K562 (cell line): ENCODE results near the gene ROBO1. TPM values are rescaled to one million over a fixed set of nuclear protein-coding genes. Genes with fewer than 3 reads are reported as not detected.

Source experiments
- ATAC-seq: fragments of 200-7000 bp; cut with Tn5 transposase; 3 replicates; pipeline ENCODE4 v1.9.1; 2020; ENCODE audit warnings: moderate library complexity
- BruUV-seq: library from RNA; stranded (reverse); fragments of 400-500 nt; replicated peaks from 2 replicates; lab custom pipeline; 2021; lab: Mats Ljungman, UMichigan
- CTCF ChIA-PET: fragments of 300-600 bp; formaldehyde crosslinking; extraction: SDS; loops from one replicate; lab custom pipeline; 2021; ENCODE audit warnings: low intra/inter-chr PET ratio; lab: Yijun Ruan, JAX
- POLR2A ChIA-PET: fragments of 300-600, 350-650 bp; sonication (Branson Sonifier 250); formaldehyde crosslinking; extraction: SDS; loops from one replicate; lab custom pipeline; 2021; ENCODE audit warnings: antibody characterized with exemption, inconsistent platforms; lab: Yijun Ruan, JAX
- DNase-seq, 4 experiments: peaks; one replicate each; pipeline versions ENCODE4 v3.0.0 to v3.0.0-alpha.2; 2011 to 2018; ENCODE audit warnings: low spot score in 3 of 4, mixed read lengths in 3 of 4; ENCODE audit errors: extremely low read depth in 1 of 4
- FAIRE-seq: peaks from 2 replicates; lab custom pipeline; 2011; peaks lifted over from hg19 to GRCh38; lab: Jason Lieb, UNC
- H2AFZ ChIP-seq: 2 replicates; pipeline ENCODE4 v1.6.0; 2011; ENCODE audit warnings: low read depth, low read length, control low read depth, inconsistent platforms
- H3K27ac ChIP-seq: fragments of 200-600 bp; 3 replicates; pipeline ENCODE4 v1.8.0; 2011; ENCODE audit warnings: low read depth, mild to moderate bottlenecking, control low read depth, inconsistent platforms, low read length, moderate library complexity, mixed read lengths; ENCODE audit errors: extremely low read depth
- H3K27me3 ChIP-seq, 2 experiments: fragments of 300-600 bp in 1 of 2; 2 replicates in 1 of 2; 3 replicates in 1 of 2; pipeline versions ENCODE4 v1.6.0 to v1.8.0; 2011; ENCODE audit warnings: inconsistent platforms in 2 of 2, low read length in 2 of 2, mild to moderate bottlenecking in 1 of 2, mixed read lengths in 1 of 2, moderate library complexity in 1 of 2; ENCODE audit not compliant: control insufficient read depth in 2 of 2, insufficient read depth in 2 of 2
- H3K36me3 ChIP-seq: fragments of 300-600 bp; 3 replicates; pipeline ENCODE4 v1.8.0; 2011; ENCODE audit warnings: mild to moderate bottlenecking, low read length, inconsistent platforms; ENCODE audit not compliant: control insufficient read depth, insufficient read depth
- H3K4me1 ChIP-seq, 2 experiments: fragments of 200-600 bp in 1 of 2; replicated peaks in 1 of 2; 2 replicates in 1 of 2; 3 replicates in 1 of 2; pipeline versions ENCODE4 v1.5.1 to v1.8.0; 2011; ENCODE audit warnings: inconsistent platforms in 2 of 2, low read length in 2 of 2, mild to moderate bottlenecking in 1 of 2, mixed read lengths in 1 of 2, moderate library complexity in 1 of 2; ENCODE audit not compliant: control insufficient read depth in 2 of 2, insufficient read depth in 2 of 2
- H3K4me2 ChIP-seq: 2 replicates; pipeline ENCODE4 v1.6.1; 2011; ENCODE audit warnings: low read length, control low read depth, inconsistent platforms, mixed read lengths; ENCODE audit not compliant: insufficient read depth
- H3K4me3 ChIP-seq: fragments of 200-600 bp; sonication (generic), shearing (Covaris generic); 2 replicates; pipeline ENCODE4 v1.5.1; 2016; ENCODE audit warnings: control low read depth, inconsistent platforms
- H3K79me2 ChIP-seq: fragments of 200-600 bp; 3 replicates; pipeline ENCODE4 v1.8.0; 2011; ENCODE audit warnings: low read length, inconsistent platforms; ENCODE audit not compliant: control insufficient read depth, insufficient read depth
- H3K9ac ChIP-seq, 2 experiments: 2 replicates each; pipeline versions ENCODE4 v1.6.0 to v1.6.1; 2011; ENCODE audit warnings: low read depth in 2 of 2, low read length in 2 of 2, control low read depth in 1 of 2, inconsistent platforms in 1 of 2, mild to moderate bottlenecking in 1 of 2, mixed read lengths in 1 of 2; ENCODE audit not compliant: insufficient read depth in 1 of 2
- H3K9me1 ChIP-seq: one replicate; pipeline ENCODE4 v1.6.0; 2011; ENCODE audit warnings: inconsistent platforms, mild to moderate bottlenecking, low read length, moderate library complexity; ENCODE audit not compliant: control insufficient read depth, insufficient read depth
- H3K9me3 ChIP-seq: replicated peaks from 2 replicates; pipeline ENCODE4 v1.5.1; 2011; ENCODE audit warnings: low read depth, low read length, inconsistent platforms; ENCODE audit not compliant: control insufficient read depth, insufficient read depth
- H4K20me1 ChIP-seq: replicated peaks from 2 replicates; pipeline ENCODE4 v1.6.1; 2011; ENCODE audit warnings: low read length, inconsistent platforms, mixed read lengths; ENCODE audit not compliant: control insufficient read depth, insufficient read depth
- GTF2A2 ChIP-seq: IDR thresholded peaks from 2 replicates; pipeline ENCODE4 v1.6.1; 2016; ENCODE audit warnings: mild to moderate bottlenecking, missing genetic modification characterization, missing compliant biosample characterization
- GTF3C2 ChIP-seq: IDR thresholded peaks from 3 replicates; pipeline ENCODE4 v1.6.1; 2011; ENCODE audit warnings: borderline replicate concordance, mild to moderate bottlenecking, moderate library complexity; ENCODE audit not compliant: insufficient read length; ENCODE audit errors: extremely low read depth
- HNRNPH1 ChIP-seq: fragments of 200-400 bp; formaldehyde crosslinking; optimal IDR thresholded peaks from 2 replicates; pipeline ENCODE3; 2017; ENCODE audit warnings: low read depth, mild to moderate bottlenecking, low read length, moderate library complexity
- MBD2 ChIP-seq: sonication (generic); IDR thresholded peaks from 2 replicates; pipeline ENCODE4 v1.6.1; 2016; ENCODE audit warnings: low read depth, borderline replicate concordance
- MEIS2 ChIP-seq: fragments of 450-650 bp; IDR thresholded peaks from 2 replicates; pipeline ENCODE4 v1.6.1; 2014; ENCODE audit warnings: mild to moderate bottlenecking; ENCODE audit not compliant: partially characterized antibody
- PRPF4 ChIP-seq: fragments of 200-400 bp; formaldehyde crosslinking; IDR thresholded peaks from one replicate; pipeline ENCODE4 v1.6.1; 2017; ENCODE audit warnings: low read length, low read depth, mild to moderate bottlenecking; ENCODE audit not compliant: insufficient read depth, poor library complexity, severe bottlenecking
- SIN3B ChIP-seq: fragments of 450-650 bp; IDR thresholded peaks from 2 replicates; pipeline ENCODE4 v1.6.1; 2017; ENCODE audit warnings: low read depth, mild to moderate bottlenecking, moderate library complexity
- SMAD2 ChIP-seq: fragments of 150-350 bp; IDR thresholded peaks from 2 replicates; pipeline ENCODE4 v1.6.1; 2014; ENCODE audit warnings: low read depth, mild to moderate bottlenecking, low read length
- STAG1 ChIP-seq: sonication (generic); formaldehyde crosslinking; IDR thresholded peaks from 2 replicates; pipeline ENCODE4 v1.5.0; 2020; ENCODE audit warnings: missing genetic modification reagents, borderline replicate concordance
- TFAM ChIP-seq: fragments of 250-450 bp; sonication (Bioruptor Pico); conservative IDR thresholded peaks from 2 replicates; pipeline ENCODE4 v1.5.0; 2021; ENCODE audit warnings: mild to moderate bottlenecking, moderate library complexity
- ZBTB9 ChIP-seq: fragments of 450-650 bp; formaldehyde crosslinking; IDR thresholded peaks from 2 replicates; pipeline ENCODE4 v1.4.0; 2020; ENCODE audit warnings: mild to moderate bottlenecking, moderate library complexity
- ZKSCAN8 ChIP-seq: fragments of 200-800 bp; sonication (Bioruptor generic); IDR thresholded peaks from 2 replicates; pipeline ENCODE4 v1.6.1; 2016; ENCODE audit warnings: missing genetic modification characterization, missing compliant biosample characterization
- whole genome bisulfite sequencing: fragments of 100-300 bp; shearing (Covaris generic); methylation state at CpG from one replicate; pipeline ENCODE4 v1.1.6; 2016; ENCODE audit warnings: low coverage, mixed read lengths; ENCODE audit not compliant: insufficient coverage; ENCODE audit errors: missing lambda C conversion rate; 5-methylcytosine and 5-hydroxymethylcytosine counted together
- in situ Hi-C: fragments of 300-500 bp; cut with MboI; formaldehyde crosslinking; loops from 4 replicates; pipeline ENCODE4 v1.15.0; 2018; ENCODE audit warnings: inconsistent platforms, mixed read lengths
- intact Hi-C: fragments of 100-400 bp; cut with micrococcal nuclease; formaldehyde crosslinking; loops from 2 replicates; pipeline ENCODE4 v1.14.2; 2022
- polyA plus RNA-seq, 8 experiments: library from polyadenylated mRNA; depleted of rRNA in 4 of 8; stranded (reverse) in 5 of 8; unstranded in 3 of 8; fragments of >200 nt; fragmentation: Nextera tagmentation in 2 of 8; fragmentation: Illumina TruSeq in 1 of 8; extraction: Ambion mirVana in 2 of 8; extraction: Trizol in 1 of 8; gene quantifications; 2 replicates each; pipeline versions ENCODE4 v1.2.1 to v1.2.3, GENCODE V29; 2011 to 2014; ENCODE audit warnings: inconsistent platforms in 1 of 8, missing spikeins in 1 of 8
- total RNA-seq, 7 experiments: library from RNA; depleted of rRNA in 6 of 7; stranded (reverse); fragments of >200 nt in 6 of 7; fragmentation: Illumina TruSeq in 2 of 7; extraction: Trizol in 2 of 7; gene quantifications; 2 replicates each; pipeline versions ENCODE4 v1.2.1 to v1.2.3, GENCODE V29; 2011 to 2021; ENCODE audit warnings: low replicate concordance in 1 of 7

Gene ROBO1
- total and polyA plus RNA-seq, 9 of the 15 experiments (the other 6 are each of a cell fraction or from before 2014, with no cell fraction given) = 0.01 to 0.53 (median 0.17) TPM; not detected in 5

GRCh38 chr3:78823434-78823833 lies 944.4 kb downstream of the ROBO1 start:
- no peaks in the 10 kb centered on the region for H3K4me1 ChIP-seq
- H3K9me3 ChIP-seq = no peaks in the 10 kb centered on the region
- no peak overlapping the region for H2AFZ ChIP-seq
- 0% methylated on average over 2 of the region's 4 CpGs for WGBS
- no peak for DNase-seq
- no peak overlapping the region for H3K27ac ChIP-seq
- POLR2A ChIA-PET = no interaction called here
- ATAC-seq = no peak
- no peak for FAIRE-seq
- TF ChIP-seq SMAD2 (no peak), ZKSCAN8 (CRISPR knock-in tag) (no peak), MEIS2 (no peak), MBD2 (no peak), ZBTB9 (CRISPR knock-in tag) (no peak), TFAM (CRISPR knock-in tag) (no peak), GTF3C2 (no peak), SIN3B (no peak), GTF2A2 (tag) (no peak), HNRNPH1 (no peak), STAG1 (CRISPR knock-in tag) (no peak), PRPF4 (no peak)
- H3K79me2 ChIP-seq = no peaks in the 10 kb centered on the region
- no peaks in the 10 kb centered on the region for H3K36me3 ChIP-seq
- H4K20me1 ChIP-seq = no peaks in the 10 kb centered on the region
- no peak overlapping the region for H3K9ac ChIP-seq
- in situ Hi-C loops = no loop called here
- no peaks in the 10 kb centered on the region for H3K9me1 ChIP-seq
- BruUV-seq = no TSS peak
- no peak overlapping the region for H3K4me2 ChIP-seq
- intact Hi-C loops = no loop called here
- no peaks in the 10 kb centered on the region for H3K27me3 ChIP-seq
- CTCF ChIA-PET = no interaction called here
- H3K4me3 ChIP-seq = no peak overlapping the region
